Lung (tissue), 12 donors: ENCODE data around the gene MYOG. TPM values are rescaled to one million over a fixed set of nuclear protein-coding genes. Genes with fewer than 3 reads are reported as not detected.

Source experiments
- ATAC-seq: fragments of 200-7000 bp; cut with Tn5 transposase; one replicate; pipeline ENCODE4 v1.9.1; 2020; ENCODE audit warnings: moderate number of reproducible peaks; ENCODE audit not compliant: insufficient read depth, low FRiP score
- DNase-seq, 3 donors: peaks; one replicate each; pipeline ENCODE4 v3.0.0-alpha.2; 2013 to 2017
- H3K27ac ChIP-seq, 2 donors: one replicate each; pipeline ENCODE4 v1.5.1; 2013; ENCODE audit warnings: mild to moderate bottlenecking in 2 of 2, moderate library complexity in 2 of 2, control low read depth in 1 of 2, inconsistent platforms in 1 of 2, low read depth in 1 of 2, low read length in 1 of 2
- H3K27me3 ChIP-seq, 3 donors: one replicate each; pipeline ENCODE4 v1.5.1; 2013; ENCODE audit warnings: low read length in 2 of 3; ENCODE audit not compliant: control insufficient read depth in 3 of 3, insufficient read depth in 3 of 3
- H3K36me3 ChIP-seq, 4 donors: one replicate each; pipeline ENCODE4 v1.5.1; 2013; ENCODE audit warnings: low read length in 4 of 4, mild to moderate bottlenecking in 1 of 4, moderate library complexity in 1 of 4; ENCODE audit not compliant: control insufficient read depth in 4 of 4, insufficient read depth in 4 of 4
- H3K4me1 ChIP-seq, 5 donors: one replicate each; pipeline ENCODE4 v1.5.1; 2013; ENCODE audit warnings: low read length in 5 of 5, mild to moderate bottlenecking in 2 of 5, moderate library complexity in 1 of 5; ENCODE audit not compliant: control insufficient read depth in 5 of 5, insufficient read depth in 5 of 5
- H3K4me3 ChIP-seq: one replicate; pipeline ENCODE4 v1.5.1; 2013; ENCODE audit warnings: mild to moderate bottlenecking, control low read depth, moderate library complexity
- H3K9ac ChIP-seq, 2 donors: one replicate each; pipeline ENCODE4 v1.5.1; 2013; ENCODE audit warnings: low read length in 2 of 2, control low read depth in 1 of 2; ENCODE audit not compliant: insufficient read depth in 1 of 2
- H3K9me3 ChIP-seq, 4 donors: one replicate each; pipeline ENCODE4 v1.5.1; 2013; ENCODE audit warnings: low read length in 3 of 4, mild to moderate bottlenecking in 1 of 4, moderate library complexity in 1 of 4; ENCODE audit not compliant: control insufficient read depth in 4 of 4, insufficient read depth in 3 of 4
- CTCF ChIP-seq: IDR thresholded peaks from 2 replicates; pipeline ENCODE4 v1.5.1; 2012; ENCODE audit warnings: mild to moderate bottlenecking; ENCODE audit errors: control extremely low read depth, extremely low read depth
- WGBS, 2 donors: extraction: QIAGEN DNeasy Blood & Tissue Kit; methylation state at CpG; one replicate each; pipeline ENCODE4 v1.1.7; 2013; 5-methylcytosine and 5-hydroxymethylcytosine counted together
- polyA plus RNA-seq, 2 donors: library from polyadenylated mRNA; stranded (reverse); fragments of 200-250 nt; gene quantifications; one replicate each; pipeline ENCODE4 v1.2.1, GENCODE V29; 2013
- total RNA-seq, 2 donors: library from RNA; depleted of rRNA in 1 of 2; stranded (reverse); fragments of >200 nt in 1 of 2; gene quantifications; one replicate each; pipeline ENCODE4 v1.2.1, GENCODE V29; 2014 to 2021
- donor health status: control.
- donor health status: control.
- donor health status: Bipolar disorder and iron deficiency.
- donor health status: healthy.
- donor health status: DM: yes; HTN: yes; CAD: no.

Gene MYOG
- total and polyA plus RNA-seq, 4 donors = not detected

GRCh38 chr1:203050826-203051225 is 35.0 kb downstream of the MYOG start:
- Histone ChIP-seq H3K4me3 (no peak overlapping the region), H3K9me3 (no peaks in the 10 kb centered on the region), H3K27ac (no peak overlapping the region), H3K4me1 (peaks cover 0 to 11% (median 2%) of the 10 kb centered on the region in 5 donors), H3K27me3 (no peaks in the 10 kb centered on the region), H3K9ac (no peak overlapping the region), H3K36me3 (no peaks in the 10 kb centered on the region)
- no peak for DNase-seq
- no peak for ATAC-seq
- no peak for TF ChIP-seq CTCF
- 70 to 76% methylated on average over 4 of the region's 4 CpGs for WGBS, 2 donors

GRCh38 chr1:203049576-203050180 is 36.1 kb downstream of the MYOG start:
- DNase-seq (no peak), ATAC-seq (no peak)
- no peaks in the 10 kb centered on the region for H3K36me3 ChIP-seq
- H3K27me3 ChIP-seq = no peaks in the 10 kb centered on the region
- H3K27ac ChIP-seq = no peak overlapping the region
- WGBS, 2 donors = 85 to 92% methylated on average over 14 of the region's 14 CpGs
- no peak overlapping the region for H3K4me3 ChIP-seq
- no peaks in the 10 kb centered on the region for H3K9me3 ChIP-seq
- peaks cover 0 to 11% (median 2%) of the 10 kb centered on the region in 5 donors for H3K4me1 ChIP-seq
- no peak for TF ChIP-seq CTCF
- H3K9ac ChIP-seq = no peak overlapping the region

GRCh38 chr1:203049077-203049476 is 36.7 kb downstream of the MYOG start:
- H3K4me1 ChIP-seq = peaks cover 0 to 11% (median 2%) of the 10 kb centered on the region in 5 donors
- H3K36me3 ChIP-seq = no peaks in the 10 kb centered on the region
- no peaks in the 10 kb centered on the region for H3K9me3 ChIP-seq
- no peaks in the 10 kb centered on the region for H3K27me3 ChIP-seq
- no peak overlapping the region for H3K4me3 ChIP-seq
- DNase-seq = no peak
- WGBS, 2 donors = 93 to 98% methylated on average over 4 of the region's 4 CpGs
- H3K27ac ChIP-seq = no peak overlapping the region
- ATAC-seq = no peak
- no peak overlapping the region for H3K9ac ChIP-seq
- no peak for TF ChIP-seq CTCF
